ACHN (cell line): ENCODE measurements around the gene ANGPTL8.

Experiments
- DNase-seq: peaks from one replicate; pipeline ENCODE4 v3.0.0-alpha.2; 2015
- in situ Hi-C: cut with HindIII; loops from 2 replicates; pipeline ENCODE4 v1.10.0; 2017; ENCODE audit warnings: low sequenced_read_pairs, low pct_ligation_motif_present, low pct_unique_long_range_greater_than_20kb

ANGPTL8 gene

DNA sequence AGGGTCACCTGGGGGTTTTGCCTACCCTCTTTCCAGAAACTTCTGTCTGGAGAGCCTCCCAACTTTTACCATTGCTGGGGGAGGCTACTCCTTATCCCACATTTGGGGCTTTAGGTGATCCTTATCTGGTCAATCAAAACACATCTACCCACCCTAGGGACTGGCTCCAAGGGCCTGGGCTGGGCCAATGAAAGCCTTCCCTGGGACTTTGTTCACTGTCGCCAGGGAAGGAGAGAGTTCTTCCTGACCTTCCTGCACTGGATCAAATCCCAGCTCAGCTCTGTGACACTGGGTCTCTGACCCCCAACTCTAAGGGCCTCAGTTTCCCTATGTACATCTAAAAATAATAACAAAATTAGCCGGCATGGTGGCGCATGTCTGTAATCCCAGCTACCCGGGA, 11.8 kb downstream of the ANGPTL8 start:
- no peak for DNase-seq
- in situ Hi-C loops = no loop called here

DNA sequence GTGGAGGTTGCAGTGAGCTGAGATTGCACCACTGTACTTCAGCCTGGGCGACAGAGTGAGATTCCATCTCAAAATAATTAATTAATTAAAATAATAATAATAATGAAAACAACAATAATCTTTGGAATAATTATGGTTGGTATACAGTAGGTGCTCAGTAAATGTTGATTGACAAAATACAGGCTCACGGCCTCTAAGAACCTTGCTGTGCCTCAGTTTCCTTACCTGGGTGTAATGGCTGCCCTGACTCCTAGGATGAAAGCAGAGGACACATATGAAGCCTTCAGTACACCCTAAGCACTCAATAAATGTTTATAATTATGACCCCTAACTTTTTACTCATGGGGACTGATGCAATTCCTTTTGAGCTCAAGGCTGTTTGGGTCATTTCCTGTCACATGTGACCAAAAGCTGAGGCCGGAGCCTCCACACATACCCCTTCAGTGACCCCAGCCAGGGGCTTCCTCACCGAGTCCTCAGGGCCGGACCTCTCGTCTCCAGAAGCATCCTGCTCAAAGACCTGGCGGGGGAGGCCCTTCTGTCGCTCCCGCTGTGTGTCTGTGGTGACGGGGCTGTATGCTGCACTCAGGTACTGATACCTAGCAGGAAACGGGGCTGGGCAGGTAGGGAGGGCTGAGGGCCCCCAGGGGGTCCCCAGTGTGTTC, 12.4 kb downstream of the ANGPTL8 start:
- no peak for DNase-seq
- in situ Hi-C loops = no loop called here

DNA sequence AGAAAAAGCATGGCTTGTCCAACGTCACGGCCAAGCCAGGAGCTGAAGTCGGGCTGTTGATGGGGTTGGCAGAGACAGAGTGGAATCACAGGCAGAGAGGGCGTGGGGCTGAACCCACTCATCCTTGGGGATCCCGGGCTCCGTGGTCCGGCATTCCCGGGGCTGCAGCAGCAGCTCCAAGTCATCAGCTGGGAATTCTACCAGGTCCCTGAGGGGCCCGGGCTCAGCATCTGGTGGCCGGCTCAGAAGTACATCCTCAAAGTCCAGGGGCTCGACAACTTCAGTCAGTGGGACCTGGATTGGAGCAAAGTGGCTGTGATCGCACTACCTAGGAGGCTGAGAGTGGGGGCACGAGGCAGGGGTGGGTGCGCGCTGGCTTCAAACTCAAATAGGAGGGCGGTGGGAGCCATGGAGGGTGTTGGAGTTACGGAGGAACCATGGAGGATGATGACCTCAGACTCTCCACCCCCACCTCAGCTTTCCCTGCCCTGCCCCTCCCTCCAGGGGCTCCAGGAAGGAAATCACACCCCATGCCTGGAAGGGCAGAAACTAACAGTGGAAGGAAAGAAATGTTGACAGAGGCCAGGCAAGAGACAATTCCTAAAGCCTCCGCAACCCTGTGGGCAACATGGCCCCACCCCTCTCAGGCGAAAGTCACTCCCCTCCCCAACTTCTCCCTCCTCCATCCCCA, 13.4 kb downstream of the ANGPTL8 start:
- in situ Hi-C loops = no loop called here
- DNase-seq = no peak

DNA sequence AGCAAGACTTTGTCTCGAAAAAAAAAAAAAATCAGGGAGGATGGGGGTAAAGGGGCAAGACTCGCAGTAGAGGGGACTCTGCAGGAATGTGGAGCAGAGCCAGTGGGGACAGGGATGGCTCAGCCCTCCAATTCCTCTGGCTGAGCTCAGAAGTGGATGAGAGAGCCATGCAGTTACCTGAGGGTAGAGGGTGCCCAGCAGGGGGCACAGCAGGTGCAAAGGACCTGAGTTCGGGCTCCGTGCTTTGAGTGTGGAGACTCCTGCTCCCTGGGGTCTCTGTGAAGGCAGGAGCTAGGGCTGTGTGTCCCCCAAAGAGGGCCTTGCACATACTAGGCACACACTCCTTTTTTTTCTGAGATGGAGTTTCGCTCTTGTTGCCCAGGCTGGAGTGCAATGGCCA, 15.2 kb downstream of the ANGPTL8 start:
- in situ Hi-C loops = no loop called here
- DNase-seq = no peak

DNA sequence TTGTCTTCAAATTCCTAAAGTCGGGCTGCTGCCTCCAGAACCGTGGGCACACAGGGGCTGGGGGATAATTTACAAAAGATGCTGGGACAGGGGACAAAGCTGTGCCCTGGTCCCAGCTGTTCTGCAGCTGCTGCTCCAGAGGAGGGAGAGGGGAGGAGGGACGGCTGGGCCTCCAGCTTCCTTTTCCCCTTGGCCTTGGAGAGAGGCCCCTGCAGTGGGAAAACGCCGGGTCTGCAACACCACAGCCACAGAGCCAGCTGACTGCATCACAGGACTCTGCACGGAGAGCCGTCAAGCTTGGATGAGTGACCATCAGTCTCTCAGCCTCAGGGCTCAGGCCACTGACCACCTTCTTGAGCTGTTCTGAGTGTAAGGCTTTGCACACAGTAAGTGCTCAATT, 16.8 kb downstream of the ANGPTL8 start:
- in situ Hi-C loops = no loop called here
- no peak for DNase-seq

DNA sequence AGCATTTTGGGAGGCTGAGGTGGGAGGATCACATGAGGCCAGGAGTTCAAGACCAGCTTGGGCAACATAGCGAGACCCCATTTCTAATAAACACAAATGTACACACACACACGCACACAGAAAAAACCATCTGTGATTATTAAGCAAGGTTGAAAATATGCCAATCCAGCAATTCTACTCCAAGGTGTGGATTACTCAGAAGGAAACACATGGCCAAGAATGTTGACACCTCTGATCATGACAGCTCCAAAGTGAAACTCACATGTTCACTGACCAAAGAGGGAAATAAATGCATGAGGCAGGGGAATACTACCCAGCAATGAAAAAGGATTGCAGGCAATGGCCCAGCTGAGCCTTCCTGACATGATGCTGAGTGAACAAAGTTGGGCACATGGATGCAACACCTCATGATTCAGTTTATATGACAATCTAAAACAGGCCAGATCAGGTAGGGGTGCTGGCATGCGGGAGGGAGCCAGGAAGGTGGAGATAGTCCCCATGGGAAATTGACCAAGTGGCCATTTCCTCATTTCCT, 18.5 kb downstream of the ANGPTL8 start:
- in situ Hi-C loops = no loop called here
- DNase-seq = no peak

DNA sequence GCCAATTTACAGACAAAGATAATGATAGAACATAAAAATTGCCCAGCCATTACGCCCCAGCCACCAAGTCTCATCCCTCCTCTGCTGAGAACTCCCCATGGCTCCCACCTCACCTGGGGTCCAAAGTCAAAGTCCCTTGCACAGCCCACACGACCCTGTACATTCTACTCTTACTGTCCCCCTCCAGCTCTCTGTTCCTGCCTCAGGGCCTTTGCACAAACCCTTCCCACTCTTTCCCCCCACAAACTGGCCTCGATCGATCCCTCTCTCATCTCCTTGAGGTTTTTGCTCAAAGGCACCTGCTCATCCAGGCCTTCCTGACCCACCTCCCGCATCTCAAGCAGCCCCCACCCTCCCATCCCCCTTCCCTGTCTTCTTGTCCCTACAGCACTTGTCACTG, 21.6 kb downstream of the ANGPTL8 start:
- in situ Hi-C loops = no loop called here

DNA sequence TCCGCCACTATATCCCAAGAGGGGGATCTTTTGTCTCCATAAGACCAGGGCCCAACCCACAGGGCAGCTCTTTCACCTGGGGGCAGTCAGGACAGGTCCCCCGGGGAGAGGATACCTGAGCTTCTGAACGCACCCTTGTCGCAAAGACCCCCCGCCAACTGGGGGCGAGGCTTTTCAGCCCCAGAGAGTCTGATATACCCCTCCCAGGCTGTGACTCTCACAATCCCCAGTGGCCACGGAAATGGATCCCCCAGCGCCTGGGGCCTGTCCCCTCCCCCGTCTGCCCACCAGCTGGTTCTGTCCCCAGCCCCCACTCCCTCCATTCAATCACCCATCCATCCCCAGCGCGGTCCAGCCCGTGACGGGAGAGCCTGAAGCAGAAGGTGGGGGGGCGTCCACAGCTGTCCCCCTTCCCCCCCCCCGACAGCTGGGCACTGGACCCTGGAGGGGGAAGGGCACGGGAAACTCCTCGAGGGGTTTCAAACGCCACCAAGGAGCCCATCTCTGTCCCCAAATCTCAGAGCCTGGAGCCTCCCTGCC, 22.1 kb downstream of the ANGPTL8 start:
- DNase-seq = no peak
- in situ Hi-C loops = no loop called here

More for the DNA sequence above, 21.6 kb downstream of the ANGPTL8 start:
- DNase-seq = no peak

DNA sequence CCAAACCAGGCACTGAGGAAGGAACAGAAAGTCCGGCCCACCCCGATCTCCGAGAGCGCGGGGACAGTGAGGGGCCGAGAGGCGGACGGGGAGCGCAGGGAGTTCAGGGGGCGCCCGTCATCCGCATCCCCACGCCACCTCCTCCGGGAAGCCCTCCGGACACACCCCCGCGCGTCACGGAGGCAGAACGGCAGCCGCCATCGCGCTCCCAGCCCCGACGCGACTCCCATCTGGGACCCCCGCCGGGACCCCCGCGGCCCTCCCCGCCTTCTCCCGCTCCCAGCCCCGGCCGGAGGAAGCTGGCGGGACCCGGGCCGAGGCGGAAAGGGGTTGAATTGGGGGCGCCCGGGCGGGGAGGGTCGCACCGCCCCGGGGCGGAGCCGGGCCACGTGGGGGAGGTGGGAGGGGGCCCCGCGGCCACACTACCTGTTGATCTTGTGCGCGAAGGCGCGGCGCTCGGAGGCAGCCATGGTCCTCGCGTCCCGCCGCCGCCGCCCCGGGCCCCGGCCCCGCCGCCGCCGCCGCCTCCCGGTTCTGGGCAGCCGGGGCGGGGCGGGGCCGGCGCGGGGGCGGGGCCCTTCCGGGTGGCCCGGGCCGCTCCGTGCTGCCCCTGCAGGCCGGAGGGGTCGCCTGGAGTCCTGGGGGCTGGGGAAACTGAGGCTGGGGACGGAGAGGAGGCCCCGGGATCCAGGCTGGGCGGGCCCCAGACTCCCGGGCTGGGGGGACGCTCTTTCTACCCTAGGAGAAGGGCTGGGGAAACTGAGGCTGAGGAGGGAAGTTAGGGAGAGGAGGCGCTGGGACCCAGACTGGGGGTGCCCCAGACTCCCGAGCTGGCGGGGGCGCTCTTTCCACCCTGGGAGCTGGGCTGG, 22.8 kb downstream of the ANGPTL8 start, which contains the start of gene DOCK6:
DOCK6 (minus strand) TSS at position 554 of the 869 bp plus-strand sequence; CDS start at position 470, 84 bp downstream.
- in situ Hi-C loops = no loop called here
- peak; percentile 42 for DNase-seq

DNA sequence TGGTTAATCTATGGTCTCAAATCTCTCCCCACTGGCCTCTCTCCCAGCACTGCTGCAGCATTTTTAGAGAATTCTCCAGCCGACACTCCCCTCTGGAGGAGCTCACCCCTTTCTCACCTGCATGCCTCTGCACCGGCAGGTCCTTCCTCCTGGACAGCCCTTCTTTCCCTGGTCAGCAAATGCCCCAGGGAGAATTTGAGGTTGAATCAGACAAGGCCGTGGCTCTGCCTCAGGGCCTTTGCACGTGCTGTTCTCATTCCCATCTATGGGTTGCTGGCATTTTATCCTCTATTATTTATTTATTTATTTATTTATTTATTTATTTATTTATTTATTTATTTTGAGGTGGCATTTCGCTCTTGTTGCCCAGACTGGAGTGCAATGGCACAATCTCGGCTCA, 24.3 kb downstream of the ANGPTL8 start:
- DNase-seq = no peak
- in situ Hi-C loops = no loop called here

DNA sequence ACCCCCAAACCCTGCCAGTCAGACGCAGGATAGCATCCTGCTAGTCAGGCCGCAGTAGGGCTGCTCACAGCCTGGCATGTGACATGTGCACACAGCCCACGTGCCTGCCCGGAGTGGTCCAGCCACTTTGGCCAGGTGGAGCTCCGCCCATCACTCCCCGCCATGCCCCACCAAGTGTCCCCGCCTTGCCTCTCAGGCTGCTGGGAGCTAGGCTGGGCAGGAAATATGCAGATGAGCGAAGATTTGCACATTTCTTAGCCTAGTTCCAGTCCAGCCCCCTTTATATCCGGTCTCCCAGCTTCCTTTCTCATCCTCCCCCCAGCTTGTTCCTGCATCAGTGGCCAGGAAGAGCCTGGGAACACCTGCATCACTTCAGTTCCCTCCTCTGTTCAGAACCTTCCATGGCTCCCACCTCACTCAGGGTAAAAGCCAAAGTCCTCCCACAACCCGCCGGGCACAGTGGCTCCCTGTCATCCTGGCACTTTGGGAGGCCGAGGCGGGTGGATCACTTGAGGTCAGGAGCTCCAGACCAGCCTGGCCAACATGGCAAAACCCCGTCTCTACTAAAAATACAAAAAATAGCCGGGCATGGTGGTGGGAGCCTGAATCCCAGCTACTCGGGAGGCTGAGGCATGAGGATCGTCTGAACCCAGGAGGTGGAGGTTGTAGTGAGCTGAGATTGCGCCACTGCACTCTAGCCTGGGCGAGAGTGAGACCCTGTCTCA, 25.2 kb downstream of the ANGPTL8 start:
- in situ Hi-C loops = no loop called here
- no peak for DNase-seq

DNA sequence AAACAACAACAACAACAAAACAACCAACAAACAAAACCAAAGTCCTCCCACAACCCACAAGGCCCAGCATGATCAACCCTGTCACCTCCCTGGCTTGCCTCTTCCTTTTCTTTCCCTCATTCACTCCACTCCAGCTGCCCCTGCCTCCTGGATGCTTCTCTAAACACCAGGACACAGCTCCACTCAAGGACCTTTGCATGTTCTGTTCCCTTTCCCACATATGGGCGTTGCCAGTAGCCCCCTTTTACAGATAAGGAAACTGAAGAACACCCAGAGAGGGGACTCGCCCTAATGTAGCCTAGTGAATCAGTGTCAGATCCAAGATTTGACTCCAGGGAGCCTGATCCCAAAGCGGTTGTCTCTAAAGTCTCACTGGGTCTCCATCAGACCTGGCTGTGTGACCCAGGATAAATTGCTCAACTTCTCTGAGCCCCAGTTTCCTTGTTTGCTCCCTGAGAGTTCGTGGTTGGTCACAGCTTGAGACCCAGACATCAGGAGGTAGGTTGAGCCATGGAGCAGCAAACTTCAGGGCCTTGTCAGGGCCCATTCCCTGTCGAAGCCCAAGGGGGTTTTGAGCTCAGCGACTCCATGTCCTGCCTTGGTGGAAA, 25.9 kb downstream of the ANGPTL8 start:
- in situ Hi-C loops = no loop called here

DNA sequence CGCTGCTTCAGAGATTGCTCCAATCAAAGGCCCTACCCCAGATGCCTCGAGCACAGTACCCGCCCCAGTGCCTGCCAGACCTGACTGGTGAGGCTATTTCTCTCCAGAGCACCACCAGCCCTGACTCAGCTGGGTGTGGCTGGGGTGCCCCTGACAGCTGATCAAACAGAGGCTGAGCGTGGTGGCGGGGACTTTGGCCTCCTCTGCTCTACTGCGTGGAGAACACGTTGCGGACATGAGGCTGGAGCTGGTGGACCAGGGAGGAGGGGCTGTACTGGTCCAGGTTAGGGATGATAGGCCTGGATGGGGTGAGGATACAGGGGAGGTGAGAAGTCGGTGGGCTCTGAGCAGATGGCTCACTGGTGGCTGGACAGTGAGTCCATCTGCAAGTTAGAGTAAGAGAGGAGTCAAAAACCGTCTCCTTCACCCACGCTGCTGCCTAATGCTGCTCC, 26.4 kb downstream of the ANGPTL8 start:
- in situ Hi-C loops = no loop called here
- DNase-seq = peak; percentile 10

More for the DNA sequence above, 25.9 kb downstream of the ANGPTL8 start:
- DNase-seq = no peak

DNA sequence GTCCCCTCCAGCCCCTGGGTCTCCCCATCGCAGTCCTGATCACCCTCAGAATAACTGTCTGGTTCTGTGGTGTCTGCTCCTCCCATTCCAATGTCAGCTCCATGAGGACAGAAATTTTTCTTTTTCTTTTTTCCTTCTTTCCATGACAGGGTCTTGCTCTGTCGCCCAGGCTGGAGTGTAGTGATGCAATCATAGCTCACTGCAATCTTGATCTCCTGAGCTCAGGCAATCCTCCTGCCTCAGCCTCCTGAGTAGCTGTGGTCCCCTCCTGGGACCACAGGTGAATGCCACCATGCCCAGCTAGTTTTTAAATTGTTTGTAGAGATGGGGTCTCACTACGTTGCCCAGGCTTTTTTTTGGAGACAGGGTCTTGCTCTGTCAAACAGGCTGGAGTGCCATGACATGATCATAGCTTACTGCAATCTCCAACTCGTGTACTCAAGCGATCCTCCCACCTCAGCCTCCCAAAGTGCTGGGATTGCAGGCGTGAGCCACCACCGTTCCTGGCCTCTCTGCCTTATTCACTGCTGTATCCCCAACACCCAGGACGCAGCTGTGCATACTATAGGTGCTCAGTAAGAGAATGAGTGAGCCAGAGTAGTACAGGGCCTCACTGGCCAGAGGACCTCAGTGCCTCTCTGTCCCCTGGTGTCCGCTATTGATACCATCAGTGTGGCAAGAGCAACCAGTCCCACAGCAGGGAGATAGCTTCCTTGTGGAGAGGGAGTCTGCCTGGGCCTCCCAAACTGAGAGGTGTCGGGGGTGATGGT, 28.1 kb downstream of the ANGPTL8 start:
- DNase-seq = no peak
- in situ Hi-C loops = no loop called here

DNA sequence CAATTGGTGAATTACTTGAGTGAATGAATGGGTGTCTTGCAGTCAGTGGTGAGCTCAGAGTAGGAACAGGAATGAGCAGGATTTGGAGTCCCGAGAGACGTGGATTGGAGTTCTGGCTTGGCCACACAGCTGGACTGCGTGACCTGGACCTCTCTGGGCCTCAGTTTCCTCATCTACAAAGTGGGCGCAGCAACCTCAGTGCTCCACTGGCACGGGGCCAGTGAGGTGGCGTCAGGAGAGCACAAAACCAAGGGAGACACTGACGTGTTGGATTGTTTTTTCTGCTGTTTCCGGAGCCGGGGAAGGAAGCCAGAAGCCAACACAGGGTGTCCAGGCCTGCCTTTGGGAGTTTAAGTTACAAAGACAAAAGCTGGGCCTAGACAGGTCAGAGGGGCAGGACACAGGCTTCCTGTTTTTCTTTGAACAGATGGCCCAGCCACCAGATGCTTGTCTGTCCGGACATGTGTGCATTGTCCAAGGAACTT, 29.4 kb downstream of the ANGPTL8 start:
- in situ Hi-C loops = no loop called here
- no peak for DNase-seq

DNA sequence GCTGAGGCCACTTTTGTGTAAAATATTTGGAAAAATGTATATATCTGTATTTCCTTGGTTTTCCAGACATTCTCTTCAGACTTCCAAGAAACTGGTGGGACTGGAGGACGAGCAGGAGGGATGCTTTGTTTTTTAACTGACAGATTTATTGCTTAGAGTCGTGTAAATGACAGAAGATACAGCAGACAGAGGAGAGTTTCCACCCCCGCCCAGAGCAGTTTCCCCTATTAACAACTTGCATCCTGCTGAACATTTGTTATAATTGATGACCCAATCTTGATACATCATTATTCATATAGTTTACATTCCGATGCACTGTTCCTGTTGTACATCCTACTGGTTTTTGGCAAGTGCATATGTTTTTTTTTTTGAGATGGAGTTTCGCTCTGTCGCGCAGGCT, 30.0 kb downstream of the ANGPTL8 start:
- in situ Hi-C loops = no loop called here
- no peak for DNase-seq

DNA sequence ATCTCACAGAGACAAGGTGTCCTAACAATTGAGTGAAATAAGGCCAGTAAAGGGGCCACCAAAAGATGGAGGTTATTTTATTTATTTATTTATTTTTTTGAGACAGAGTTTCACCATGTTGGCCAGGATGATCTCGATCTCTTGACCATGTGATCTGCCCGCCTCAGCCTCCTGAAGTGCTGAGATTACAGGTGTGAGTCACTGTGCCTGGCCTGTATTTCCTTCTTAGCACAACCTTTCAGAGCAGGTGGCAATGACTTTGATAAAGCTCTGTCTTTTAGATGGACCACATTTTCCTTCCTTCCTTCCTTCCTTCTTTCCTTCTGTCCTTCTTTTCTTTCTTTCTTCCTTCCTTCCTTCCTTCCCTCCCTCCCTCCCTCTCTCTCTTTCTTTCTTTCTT, 33.9 kb downstream of the ANGPTL8 start:
- no peak for DNase-seq
- in situ Hi-C loops = no loop called here
